ENCODE results near the gene TMEM117. TPM values are rescaled to one million over a fixed set of nuclear protein-coding genes. Genes with fewer than 3 reads are reported as not detected.
"Not testable (repeated sequence)": the region's sequence is repeated elsewhere in the genome, so short reads cannot be mapped to it uniquely, and the experiment has no call there.

Gene TMEM117
- total and polyA plus RNA-seq, 4 experiments from 2014 or later: 3.0 to 4.7 (median 3.8) TPM

- POLR2A ChIA-PET (ENCODE audit: partially characterized antibody): no interaction called here
- no peaks in the 10 kb centered on the region for H3K4me1 ChIP-seq (ENCODE audit: insufficient read depth, low read length)
- H3K4me3 ChIP-seq (ENCODE audit: low read length in 2 of 2): no peak overlapping the region
- H3K27ac ChIP-seq (ENCODE audit: low read depth, low read length): no peak overlapping the region
- no peaks in the 10 kb centered on the region for H3K4me1 Mint-ChIP-seq
- peaks cover 4 to 19% of the 10 kb centered on the region in 2 donors for H3K36me3 Mint-ChIP-seq
- H3K9me3 Mint-ChIP-seq: peaks cover 0 to 14% (median 7%) of the 10 kb centered on the region in 8 donors
- no peak overlapping the region for H3K4me3 Mint-ChIP-seq
- H3K27me3 Mint-ChIP-seq: no peaks in the 10 kb centered on the region
- H3K9me3 ChIP-seq (ENCODE audit: control insufficient read depth in 1 of 2, low read length in 2 of 2): no peaks in the 10 kb centered on the region
- CTCF ChIA-PET (ENCODE audit: partially characterized antibody): no interaction called here
- H3K27ac Mint-ChIP-seq: no peak overlapping the region
- no peak for DNase-seq
- H3K36me3 ChIP-seq (ENCODE audit: insufficient read depth, low read length): no peaks in the 10 kb centered on the region
- H3K27me3 ChIP-seq (ENCODE audit: insufficient read depth, low read length): no peaks in the 10 kb centered on the region
- intact Hi-C loops (cut with micrococcal nuclease): no loop called here
These were observed 190.2 kb downstream of the TMEM117 start for GRCh38 chr12:44026046-44026445.

- H3K36me3 ChIP-seq (ENCODE audit: insufficient read depth, low read length); POLR2A ChIA-PET (ENCODE audit: partially characterized antibody); H3K27me3 ChIP-seq (ENCODE audit: insufficient read depth, low read length); H3K4me1 ChIP-seq (ENCODE audit: insufficient read depth, low read length); H3K9me3 ChIP-seq (ENCODE audit: control insufficient read depth in 1 of 2, low read length in 2 of 2); intact Hi-C loops (cut with micrococcal nuclease); H3K27ac Mint-ChIP-seq; H3K27ac ChIP-seq (ENCODE audit: low read depth, low read length); CTCF ChIA-PET (ENCODE audit: partially characterized antibody); DNase-seq; H3K4me1 Mint-ChIP-seq; H3K4me3 Mint-ChIP-seq; H3K27me3 Mint-ChIP-seq; H3K4me3 ChIP-seq (ENCODE audit: low read length in 2 of 2): not testable (repeated sequence)
- peaks cover 0 to 16% (median 9%) of the 10 kb centered on the region in 8 donors for H3K9me3 Mint-ChIP-seq
- H3K36me3 Mint-ChIP-seq: peaks cover 4 to 19% of the 10 kb centered on the region in 2 donors
These were observed 191.0 kb downstream of the TMEM117 start for GRCh38 chr12:44026926-44027325.

GRCh38 chr12:44029194-44029593, 193.3 kb downstream of the TMEM117 start:
- Histone ChIP-seq H3K27ac (ENCODE audit: low read depth, low read length) (no peak overlapping the region), H3K4me3 (ENCODE audit: low read length in 2 of 2) (no peak overlapping the region), H3K36me3 (ENCODE audit: insufficient read depth, low read length) (no peaks in the 10 kb centered on the region), H3K4me1 (ENCODE audit: insufficient read depth, low read length) (no peaks in the 10 kb centered on the region), H3K27me3 (ENCODE audit: insufficient read depth, low read length) (no peaks in the 10 kb centered on the region), H3K9me3 (ENCODE audit: control insufficient read depth in 1 of 2, low read length in 2 of 2) (no peaks in the 10 kb centered on the region)
- Mint-ChIP-seq H3K36me3 (peaks cover 6 to 19% of the 10 kb centered on the region in 2 donors), H3K27ac (no peak overlapping the region), H3K4me3 (no peak overlapping the region), H3K27me3 (no peaks in the 10 kb centered on the region), H3K9me3 (peaks cover 0 to 16% (median 7%) of the 10 kb centered on the region in 8 donors), H3K4me1 (no peaks in the 10 kb centered on the region)
- DNase-seq: no peak
- POLR2A ChIA-PET (ENCODE audit: partially characterized antibody): no interaction called here
- CTCF ChIA-PET (ENCODE audit: partially characterized antibody): no interaction called here
- intact Hi-C loops (cut with micrococcal nuclease): no loop called here

- POLR2A ChIA-PET (ENCODE audit: partially characterized antibody): no interaction called here
- no peaks in the 10 kb centered on the region for H3K4me1 Mint-ChIP-seq
- no peak for DNase-seq
- intact Hi-C loops (cut with micrococcal nuclease): no loop called here
- Histone ChIP-seq H3K36me3 (ENCODE audit: insufficient read depth, low read length) (no peaks in the 10 kb centered on the region), H3K4me3 (ENCODE audit: low read length in 2 of 2) (no peak overlapping the region), H3K27ac (ENCODE audit: low read depth, low read length) (no peak overlapping the region), H3K9me3 (ENCODE audit: control insufficient read depth in 1 of 2, low read length in 2 of 2) (no peaks in the 10 kb centered on the region), H3K27me3 (ENCODE audit: insufficient read depth, low read length) (no peaks in the 10 kb centered on the region), H3K4me1 (ENCODE audit: insufficient read depth, low read length) (no peaks in the 10 kb centered on the region)
- H3K27me3 Mint-ChIP-seq: no peaks in the 10 kb centered on the region
- no peak overlapping the region for H3K27ac Mint-ChIP-seq
- CTCF ChIA-PET (ENCODE audit: partially characterized antibody): no interaction called here
- peaks cover 0 to 16% (median 7%) of the 10 kb centered on the region in 8 donors for H3K9me3 Mint-ChIP-seq
- H3K36me3 Mint-ChIP-seq: peaks cover 6 to 19% of the 10 kb centered on the region in 2 donors
- no peak overlapping the region for H3K4me3 Mint-ChIP-seq
These were observed 195.7 kb downstream of the TMEM117 start for GRCh38 chr12:44031472-44032185.

- H3K9me3 Mint-ChIP-seq: peaks cover 0 to 13% (median 6%) of the 10 kb centered on the region in 8 donors
- no peaks in the 10 kb centered on the region for H3K4me1 Mint-ChIP-seq
- Histone ChIP-seq H3K27me3 (ENCODE audit: insufficient read depth, low read length) (no peaks in the 10 kb centered on the region), H3K4me3 (ENCODE audit: low read length in 2 of 2) (no peak overlapping the region), H3K9me3 (ENCODE audit: control insufficient read depth in 1 of 2, low read length in 2 of 2) (no peaks in the 10 kb centered on the region), H3K27ac (ENCODE audit: low read depth, low read length) (no peak overlapping the region), H3K36me3 (ENCODE audit: insufficient read depth, low read length) (no peaks in the 10 kb centered on the region), H3K4me1 (ENCODE audit: insufficient read depth, low read length) (no peaks in the 10 kb centered on the region)
- CTCF ChIA-PET (ENCODE audit: partially characterized antibody): no interaction called here
- POLR2A ChIA-PET (ENCODE audit: partially characterized antibody): no interaction called here
- intact Hi-C loops (cut with micrococcal nuclease): no loop called here
- H3K27me3 Mint-ChIP-seq: no peaks in the 10 kb centered on the region
- peaks cover 3 to 7% of the 10 kb centered on the region in 2 donors for H3K36me3 Mint-ChIP-seq
- DNase-seq: no peak
- H3K4me3 Mint-ChIP-seq: no peak overlapping the region
- no peak overlapping the region for H3K27ac Mint-ChIP-seq
These were observed 199.0 kb downstream of the TMEM117 start for GRCh38 chr12:44034906-44035305.

GRCh38 chr12:44036875-44037443, 201.1 kb downstream of the TMEM117 start:
- DNase-seq: no peak
- Histone ChIP-seq H3K4me3 (ENCODE audit: low read length in 2 of 2) (no peak overlapping the region), H3K9me3 (ENCODE audit: control insufficient read depth in 1 of 2, low read length in 2 of 2) (no peaks in the 10 kb centered on the region), H3K27ac (ENCODE audit: low read depth, low read length) (no peak overlapping the region), H3K27me3 (ENCODE audit: insufficient read depth, low read length) (no peaks in the 10 kb centered on the region), H3K4me1 (ENCODE audit: insufficient read depth, low read length) (no peaks in the 10 kb centered on the region), H3K36me3 (ENCODE audit: insufficient read depth, low read length) (no peaks in the 10 kb centered on the region)
- no peak overlapping the region for H3K4me3 Mint-ChIP-seq
- CTCF ChIA-PET (ENCODE audit: partially characterized antibody): no interaction called here
- H3K36me3 Mint-ChIP-seq: peaks cover 3 to 13% of the 10 kb centered on the region in 2 donors
- no peaks in the 10 kb centered on the region for H3K4me1 Mint-ChIP-seq
- intact Hi-C loops (cut with micrococcal nuclease): no loop called here
- POLR2A ChIA-PET (ENCODE audit: partially characterized antibody): no interaction called here
- H3K9me3 Mint-ChIP-seq: peaks cover 0 to 6% (median 0%) of the 10 kb centered on the region in 8 donors
- H3K27me3 Mint-ChIP-seq: no peaks in the 10 kb centered on the region
- H3K27ac Mint-ChIP-seq: no peak overlapping the region

GRCh38 chr12:44038411-44038810, 202.5 kb downstream of the TMEM117 start:
- Histone ChIP-seq H3K4me3 (ENCODE audit: low read length in 2 of 2) (no peak overlapping the region), H3K4me1 (ENCODE audit: insufficient read depth, low read length) (no peaks in the 10 kb centered on the region), H3K9me3 (ENCODE audit: control insufficient read depth in 1 of 2, low read length in 2 of 2) (no peaks in the 10 kb centered on the region), H3K27ac (ENCODE audit: low read depth, low read length) (no peak overlapping the region), H3K27me3 (ENCODE audit: insufficient read depth, low read length) (no peaks in the 10 kb centered on the region), H3K36me3 (ENCODE audit: insufficient read depth, low read length) (no peaks in the 10 kb centered on the region)
- intact Hi-C loops (cut with micrococcal nuclease): no loop called here
- Mint-ChIP-seq H3K27me3 (no peaks in the 10 kb centered on the region), H3K9me3 (peaks cover 0 to 2% (median 0%) of the 10 kb centered on the region in 8 donors), H3K36me3 (peaks cover 0 to 12% of the 10 kb centered on the region in 2 donors), H3K4me3 (no peak overlapping the region), H3K27ac (no peak overlapping the region), H3K4me1 (no peaks in the 10 kb centered on the region)
- CTCF ChIA-PET (ENCODE audit: partially characterized antibody): no interaction called here
- POLR2A ChIA-PET (ENCODE audit: partially characterized antibody): no interaction called here
- no peak for DNase-seq
